Trophoblast cell (in vitro differentiated cells and primary cell): Measurements from ENCODE around the gene CCNY.

Experiments used
- DNase-seq, 2 donors: peaks; one replicate each; pipeline ENCODE4 v3.0.0-alpha.2; 2016
- H2AFZ ChIP-seq: 2 replicates; pipeline ENCODE4 v1.6.1; 2013; ENCODE audit warnings: low read length, moderate library complexity, mild to moderate bottlenecking; ENCODE audit not compliant: insufficient read depth, poor library complexity
- H2AK5ac ChIP-seq: 2 replicates; pipeline ENCODE4 v1.6.1; 2013; ENCODE audit warnings: mild to moderate bottlenecking, low read length
- H2BK120ac ChIP-seq: 2 replicates; pipeline ENCODE4 v1.6.1; 2013; ENCODE audit warnings: low read length, mild to moderate bottlenecking, moderate library complexity; ENCODE audit not compliant: insufficient read depth, poor library complexity
- H2BK12ac ChIP-seq: 2 replicates; pipeline ENCODE4 v1.6.1; 2013; ENCODE audit warnings: mild to moderate bottlenecking, low read length, moderate library complexity
- H2BK5ac ChIP-seq: 2 replicates; pipeline ENCODE4 v1.6.1; 2013; ENCODE audit warnings: low read length, low read depth, moderate library complexity, mild to moderate bottlenecking; ENCODE audit not compliant: poor library complexity
- H3K14ac ChIP-seq: 2 replicates; pipeline ENCODE4 v1.6.1; 2013; ENCODE audit warnings: mild to moderate bottlenecking, low read length
- H3K18ac ChIP-seq: 2 replicates; pipeline ENCODE4 v1.6.1; 2013; ENCODE audit warnings: mild to moderate bottlenecking, low read length
- H3K23ac ChIP-seq: 2 replicates; pipeline ENCODE4 v1.6.1; 2013; ENCODE audit warnings: low read length
- H3K27ac ChIP-seq: 2 replicates; pipeline ENCODE4 v1.5.1; 2013; ENCODE audit warnings: low read depth, mild to moderate bottlenecking, inconsistent platforms, low read length, moderate library complexity
- H3K27me3 ChIP-seq: 2 replicates; pipeline ENCODE4 v1.6.1; 2013; ENCODE audit warnings: inconsistent platforms, mild to moderate bottlenecking, low read length, moderate library complexity; ENCODE audit not compliant: insufficient read depth
- H3K36me3 ChIP-seq, 2 experiments: 1 replicate in 1 of 2; 2 replicates in 1 of 2; pipeline ENCODE4 v1.6.1; 2013; ENCODE audit warnings: low read length in 2 of 2, mild to moderate bottlenecking in 2 of 2, moderate library complexity in 1 of 2; ENCODE audit not compliant: insufficient read depth in 2 of 2, control insufficient read depth in 1 of 2
- H3K4ac ChIP-seq: 2 replicates; pipeline ENCODE4 v1.6.1; 2013; ENCODE audit warnings: low read depth, mild to moderate bottlenecking, low read length, moderate library complexity
- H3K4me1 ChIP-seq, 2 experiments: 1 replicate in 1 of 2; 2 replicates in 1 of 2; pipeline ENCODE4 v1.6.1; 2013; ENCODE audit warnings: low read length in 2 of 2, mild to moderate bottlenecking in 2 of 2, moderate library complexity in 1 of 2; ENCODE audit not compliant: insufficient read depth in 2 of 2, control insufficient read depth in 1 of 2
- H3K4me2 ChIP-seq: 2 replicates; pipeline ENCODE4 v1.6.1; 2013; ENCODE audit warnings: inconsistent platforms, mild to moderate bottlenecking, low read length, moderate library complexity
- H3K4me3 ChIP-seq: 2 replicates; pipeline ENCODE4 v1.5.1; 2013; ENCODE audit warnings: mild to moderate bottlenecking, low read depth, low read length, inconsistent platforms
- H3K79me1 ChIP-seq: one replicate; pipeline ENCODE4 v1.6.1; 2013; ENCODE audit warnings: low read length
- H3K79me2 ChIP-seq: 2 replicates; pipeline ENCODE4 v1.6.1; 2013; ENCODE audit warnings: low read length, mild to moderate bottlenecking; ENCODE audit not compliant: control insufficient read depth, insufficient read depth, poor library complexity
- H3K9ac ChIP-seq: 2 replicates; pipeline ENCODE4 v1.6.1; 2013; ENCODE audit warnings: mild to moderate bottlenecking, low read length
- H3K9me3 ChIP-seq: 2 replicates; pipeline ENCODE4 v1.6.1; 2013; ENCODE audit warnings: low read depth, mild to moderate bottlenecking, control low read depth, inconsistent platforms, low read length; ENCODE audit not compliant: insufficient read depth
- H4K12ac ChIP-seq: 2 replicates; pipeline ENCODE4 v1.6.1; 2013; ENCODE audit warnings: low read depth, mild to moderate bottlenecking, low read length, moderate library complexity
- H4K8ac ChIP-seq: 2 replicates; pipeline ENCODE4 v1.6.1; 2013; ENCODE audit warnings: low read depth, mild to moderate bottlenecking, low read length, moderate library complexity
- H4K91ac ChIP-seq: one replicate; pipeline ENCODE4 v1.6.1; 2013; ENCODE audit warnings: low read depth, mild to moderate bottlenecking, low read length, moderate library complexity
- WGBS: extraction: QIAGEN DNeasy Blood & Tissue Kit; methylation state at CpG from one replicate; pipeline ENCODE4 v1.1.7; 2013; ENCODE audit warnings: missing lambda C conversion rate; ENCODE audit not compliant: insufficient read length, insufficient coverage; ENCODE audit errors: extremely low coverage; 5-methylcytosine and 5-hydroxymethylcytosine counted together

The CCNY gene

GRCh38 chr10:35359056-35359455 is 22.7 kb downstream of the CCNY start:
- H2BK12ac ChIP-seq: no peak overlapping the region
- no peak overlapping the region for H3K14ac ChIP-seq
- H3K79me2 ChIP-seq: peaks cover 1% of the 10 kb centered on the region
- no peak overlapping the region for H4K12ac ChIP-seq
- H4K91ac ChIP-seq: no peak overlapping the region
- H3K9ac ChIP-seq: no peak overlapping the region
- DNase-seq: no peak
- H3K4ac ChIP-seq: no peak overlapping the region
- no peak overlapping the region for H2AK5ac ChIP-seq
- H3K23ac ChIP-seq: no peak overlapping the region
- peaks cover 5 to 6% of the 10 kb centered on the region in 2 experiments for H3K4me1 ChIP-seq
- H4K8ac ChIP-seq: no peak overlapping the region
- no peak overlapping the region for H2BK120ac ChIP-seq
- H2AFZ ChIP-seq: no peak overlapping the region
- no peaks in the 10 kb centered on the region for H3K79me1 ChIP-seq
- H3K27ac ChIP-seq: no peak overlapping the region
- no peaks in the 10 kb centered on the region for H3K36me3 ChIP-seq
- H3K27me3 ChIP-seq: no peaks in the 10 kb centered on the region
- no peak overlapping the region for H3K18ac ChIP-seq
- no peak overlapping the region for H3K4me2 ChIP-seq
- no CpG with 5 or more reads among the region's 2 CpGs for WGBS
- H3K9me3 ChIP-seq: no peaks in the 10 kb centered on the region
- no peak overlapping the region for H3K4me3 ChIP-seq
- no peak overlapping the region for H2BK5ac ChIP-seq

GRCh38 chr10:35359873-35360272 is 23.6 kb downstream of the CCNY start:
- Histone ChIP-seq H3K18ac (no peak overlapping the region), H4K8ac (no peak overlapping the region), H3K4me1 (peaks cover 5 to 6% of the 10 kb centered on the region in 2 experiments), H3K79me2 (peaks cover 1% of the 10 kb centered on the region), H2BK12ac (no peak overlapping the region), H3K4ac (peak overlapping the region; percentile 64), H2AK5ac (no peak overlapping the region), H3K27ac (no peak overlapping the region), H4K91ac (no peak overlapping the region), H3K9ac (no peak overlapping the region), H2BK5ac (no peak overlapping the region), H3K4me2 (no peak overlapping the region), H3K9me3 (no peaks in the 10 kb centered on the region), H3K23ac (no peak overlapping the region), H4K12ac (no peak overlapping the region), H2BK120ac (no peak overlapping the region), H3K36me3 (no peaks in the 10 kb centered on the region), H3K14ac (no peak overlapping the region), H3K27me3 (no peaks in the 10 kb centered on the region), H3K4me3 (no peak overlapping the region), H2AFZ (no peak overlapping the region), H3K79me1 (no peaks in the 10 kb centered on the region)
- DNase-seq: no peak
- no CpG with 5 or more reads among the region's 4 CpGs for WGBS

GRCh38 chr10:35362701-35363350 is 26.5 kb downstream of the CCNY start:
- Histone ChIP-seq H3K23ac (no peak overlapping the region), H3K9ac (no peak overlapping the region), H3K4me3 (no peak overlapping the region), H2BK5ac (no peak overlapping the region), H2BK12ac (no peak overlapping the region), H3K36me3 (no peaks in the 10 kb centered on the region), H3K4ac (peak overlapping the region; percentile 24), H2AK5ac (no peak overlapping the region), H3K4me2 (no peak overlapping the region), H4K8ac (no peak overlapping the region), H3K9me3 (no peaks in the 10 kb centered on the region), H3K18ac (no peak overlapping the region), H4K12ac (no peak overlapping the region), H3K4me1 (peaks cover 5 to 6% of the 10 kb centered on the region in 2 experiments), H4K91ac (no peak overlapping the region), H2AFZ (no peak overlapping the region), H3K27me3 (no peaks in the 10 kb centered on the region), H3K79me2 (no peaks in the 10 kb centered on the region), H3K79me1 (no peaks in the 10 kb centered on the region), H3K14ac (no peak overlapping the region), H3K27ac (no peak overlapping the region), H2BK120ac (no peak overlapping the region)
- no CpG with 5 or more reads among the region's 41 CpGs for WGBS
- no peak for DNase-seq

- no peak overlapping the region for H4K12ac ChIP-seq
- H4K8ac ChIP-seq: no peak overlapping the region
- no peak overlapping the region for H2AK5ac ChIP-seq
- DNase-seq: no peak
- no peak overlapping the region for H3K27ac ChIP-seq
- no peak overlapping the region for H3K18ac ChIP-seq
- H3K9ac ChIP-seq: no peak overlapping the region
- no peak overlapping the region for H3K14ac ChIP-seq
- no peak overlapping the region for H3K4me2 ChIP-seq
- no peak overlapping the region for H2AFZ ChIP-seq
- no peak overlapping the region for H3K4me3 ChIP-seq
- no peaks in the 10 kb centered on the region for H3K9me3 ChIP-seq
- WGBS: 100% methylated on average over 1 of the region's 5 CpGs
- H2BK120ac ChIP-seq: no peak overlapping the region
- H3K27me3 ChIP-seq: no peaks in the 10 kb centered on the region
- no peaks in the 10 kb centered on the region for H3K79me2 ChIP-seq
- peaks cover 8% of the 10 kb centered on the region in 2 experiments for H3K4me1 ChIP-seq
- no peaks in the 10 kb centered on the region for H3K79me1 ChIP-seq
- H2BK12ac ChIP-seq: no peak overlapping the region
- no peak overlapping the region for H3K23ac ChIP-seq
- no peak overlapping the region for H4K91ac ChIP-seq
- H3K4ac ChIP-seq: peak overlapping the region; percentile 24
- no peak overlapping the region for H2BK5ac ChIP-seq
- H3K36me3 ChIP-seq: no peaks in the 10 kb centered on the region
Measured at GRCh38 chr10:35363587-35363986, 27.3 kb downstream of the CCNY start.
